ENCODE measurements around the gene AK9.

DNA sequence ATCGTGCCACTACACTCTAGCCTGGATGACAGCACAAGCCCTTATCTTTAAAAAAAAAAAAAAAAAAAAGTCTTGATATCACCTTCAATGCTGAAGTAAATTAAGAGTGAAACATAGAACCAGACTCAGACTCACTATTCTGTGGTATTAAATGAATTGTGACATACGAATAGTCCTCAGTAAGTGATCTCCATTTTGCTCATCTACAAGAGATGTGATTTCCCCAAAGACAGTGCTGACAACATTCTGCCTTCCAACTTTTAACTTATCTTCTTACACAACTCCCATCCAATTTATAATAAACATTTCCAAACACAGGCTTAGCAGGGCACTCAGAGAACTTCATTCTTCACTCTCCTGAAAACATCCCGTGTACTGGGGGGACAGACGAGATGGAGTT lies 216.0 kb downstream of the AK9 start:
- TF ChIP-seq, protein P1, sequence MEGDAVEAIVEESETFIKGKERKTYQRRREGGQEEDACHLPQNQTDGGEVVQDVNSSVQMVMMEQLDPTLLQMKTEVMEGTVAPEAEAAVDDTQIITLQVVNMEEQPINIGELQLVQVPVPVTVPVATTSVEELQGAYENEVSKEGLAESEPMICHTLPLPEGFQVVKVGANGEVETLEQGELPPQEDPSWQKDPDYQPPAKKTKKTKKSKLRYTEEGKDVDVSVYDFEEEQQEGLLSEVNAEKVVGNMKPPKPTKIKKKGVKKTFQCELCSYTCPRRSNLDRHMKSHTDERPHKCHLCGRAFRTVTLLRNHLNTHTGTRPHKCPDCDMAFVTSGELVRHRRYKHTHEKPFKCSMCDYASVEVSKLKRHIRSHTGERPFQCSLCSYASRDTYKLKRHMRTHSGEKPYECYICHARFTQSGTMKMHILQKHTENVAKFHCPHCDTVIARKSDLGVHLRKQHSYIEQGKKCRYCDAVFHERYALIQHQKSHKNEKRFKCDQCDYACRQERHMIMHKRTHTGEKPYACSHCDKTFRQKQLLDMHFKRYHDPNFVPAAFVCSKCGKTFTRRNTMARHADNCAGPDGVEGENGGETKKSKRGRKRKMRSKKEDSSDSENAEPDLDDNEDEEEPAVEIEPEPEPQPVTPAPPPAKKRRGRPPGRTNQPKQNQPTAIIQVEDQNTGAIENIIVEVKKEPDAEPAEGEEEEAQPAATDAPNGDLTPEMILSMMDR (IDR thresholded peaks at IDR 0.05): no peak
- TF ChIP-seq SIN3A (IDR thresholded peaks at IDR 0.05; ENCODE audit: borderline replicate concordance, insufficient read depth, low read depth, low read length) (no peak), POLR2AphosphoS5 (IDR thresholded peaks at IDR 0.05; ENCODE audit: low read depth, low read length) (no peak)
- TF ChIP-seq, protein P2, sequence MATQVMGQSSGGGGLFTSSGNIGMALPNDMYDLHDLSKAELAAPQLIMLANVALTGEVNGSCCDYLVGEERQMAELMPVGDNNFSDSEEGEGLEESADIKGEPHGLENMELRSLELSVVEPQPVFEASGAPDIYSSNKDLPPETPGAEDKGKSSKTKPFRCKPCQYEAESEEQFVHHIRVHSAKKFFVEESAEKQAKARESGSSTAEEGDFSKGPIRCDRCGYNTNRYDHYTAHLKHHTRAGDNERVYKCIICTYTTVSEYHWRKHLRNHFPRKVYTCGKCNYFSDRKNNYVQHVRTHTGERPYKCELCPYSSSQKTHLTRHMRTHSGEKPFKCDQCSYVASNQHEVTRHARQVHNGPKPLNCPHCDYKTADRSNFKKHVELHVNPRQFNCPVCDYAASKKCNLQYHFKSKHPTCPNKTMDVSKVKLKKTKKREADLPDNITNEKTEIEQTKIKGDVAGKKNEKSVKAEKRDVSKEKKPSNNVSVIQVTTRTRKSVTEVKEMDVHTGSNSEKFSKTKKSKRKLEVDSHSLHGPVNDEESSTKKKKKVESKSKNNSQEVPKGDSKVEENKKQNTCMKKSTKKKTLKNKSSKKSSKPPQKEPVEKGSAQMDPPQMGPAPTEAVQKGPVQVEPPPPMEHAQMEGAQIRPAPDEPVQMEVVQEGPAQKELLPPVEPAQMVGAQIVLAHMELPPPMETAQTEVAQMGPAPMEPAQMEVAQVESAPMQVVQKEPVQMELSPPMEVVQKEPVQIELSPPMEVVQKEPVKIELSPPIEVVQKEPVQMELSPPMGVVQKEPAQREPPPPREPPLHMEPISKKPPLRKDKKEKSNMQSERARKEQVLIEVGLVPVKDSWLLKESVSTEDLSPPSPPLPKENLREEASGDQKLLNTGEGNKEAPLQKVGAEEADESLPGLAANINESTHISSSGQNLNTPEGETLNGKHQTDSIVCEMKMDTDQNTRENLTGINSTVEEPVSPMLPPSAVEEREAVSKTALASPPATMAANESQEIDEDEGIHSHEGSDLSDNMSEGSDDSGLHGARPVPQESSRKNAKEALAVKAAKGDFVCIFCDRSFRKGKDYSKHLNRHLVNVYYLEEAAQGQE (IDR thresholded peaks at IDR 0.05; ENCODE audit: insufficient read depth in 1 of 2, low read depth in 2 of 2, low read length in 1 of 2): no peak
